Measurements from ENCODE around the gene ZBTB48. TPM values are rescaled to one million over a fixed set of nuclear protein-coding genes. Genes with fewer than 3 reads are reported as not detected.

The ZBTB48 gene
- total and polyA plus RNA-seq, 7 donors: 3.7 to 16.6 (median 11.8) TPM

DNA sequence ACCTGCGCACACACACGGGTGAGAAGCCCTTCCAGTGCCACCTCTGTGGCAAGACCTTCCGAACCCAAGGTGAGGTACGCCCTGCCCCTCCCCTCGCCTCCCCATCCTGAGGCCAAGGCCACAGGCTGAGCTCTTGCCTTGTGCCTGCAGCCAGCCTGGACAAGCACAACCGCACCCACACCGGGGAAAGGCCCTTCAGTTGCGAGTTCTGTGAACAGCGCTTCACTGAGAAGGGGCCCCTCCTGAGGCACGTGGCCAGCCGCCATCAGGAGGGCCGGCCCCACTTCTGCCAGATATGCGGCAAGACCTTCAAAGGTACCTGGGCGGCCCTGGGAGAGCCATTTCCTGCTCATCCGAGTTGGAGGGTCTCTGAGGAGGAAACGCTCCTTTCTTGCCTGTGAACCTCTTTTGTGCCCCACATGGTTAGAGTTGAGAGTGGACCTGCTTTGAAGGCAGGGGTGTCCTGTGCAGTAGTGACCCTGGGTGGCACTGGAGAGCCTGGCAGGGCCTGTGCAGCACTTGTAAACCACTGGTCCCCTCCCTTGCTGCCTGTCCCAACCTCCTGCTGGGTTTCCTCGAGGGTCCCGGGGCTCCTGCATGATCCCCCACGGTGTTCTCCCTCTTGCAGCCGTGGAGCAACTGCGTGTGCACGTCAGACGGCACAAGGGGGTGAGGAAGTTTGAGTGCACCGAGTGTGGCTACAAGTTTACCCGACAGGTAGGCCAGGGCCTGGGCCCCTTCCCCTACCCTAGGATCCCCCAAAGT is 8.5 kb downstream of the ZBTB48 start:
- no peaks in the 10 kb centered on the region for H3K27me3 ChIP-seq (ENCODE audit: insufficient read depth in 3 of 3, low read length in 2 of 3)
- no peak for DNase-seq
- ATAC-seq: no peak
- peak overlapping the region; percentile 98 for H3K27ac ChIP-seq
- intact Hi-C loops (cut with DNase I): loop anchor here in 1 of 2 donors (5.0 kb wide), 1 partner anchor 34 kb away; the partner anchor contains the start of gene THAP3
- peaks cover 3 to 56% of the 10 kb centered on the region in 2 donors for H3K36me3 ChIP-seq (ENCODE audit: insufficient read depth in 1 of 2, low read depth in 1 of 2)
- no peak for TF ChIP-seq CTCF (IDR thresholded peaks at IDR 0.05)
- H3K9me3 ChIP-seq: no peaks in the 10 kb centered on the region
- 72 to 84% (median 73%) methylated on average over 25 of the region's 25 CpGs for WGBS, 3 donors
- no peak overlapping the region for H3K4me3 ChIP-seq
- peaks cover 65% of the 10 kb centered on the region for H3K4me1 ChIP-seq

- DNase-seq (peak in 1 of 2 donors; percentile 72), ATAC-seq (peak; percentile 29 to 42 (median 37))
- H3K27ac ChIP-seq: peak overlapping the region; percentile 98
- no peak overlapping the region for H3K4me3 ChIP-seq
- H3K36me3 ChIP-seq (ENCODE audit: insufficient read depth in 1 of 2, low read depth in 1 of 2): peaks cover 3 to 63% of the 10 kb centered on the region in 2 donors
- 59 to 66% (median 60%) methylated on average over 22 to 24 of the region's 24 CpGs for WGBS, 3 donors
- no peaks in the 10 kb centered on the region for H3K27me3 ChIP-seq (ENCODE audit: insufficient read depth in 3 of 3, low read length in 2 of 3)
- TF ChIP-seq CTCF (IDR thresholded peaks at IDR 0.05): no peak
- H3K4me1 ChIP-seq: peaks cover 72% of the 10 kb centered on the region
- no peaks in the 10 kb centered on the region for H3K9me3 ChIP-seq
- intact Hi-C loops (cut with DNase I): loop anchor here in 1 of 2 donors (5.0 kb wide), 1 partner anchor 33 kb away; the partner anchor contains the start of gene THAP3
Observed at GRCh38 chr1:6588893-6589520, 9.2 kb downstream of the ZBTB48 start.

DNA sequence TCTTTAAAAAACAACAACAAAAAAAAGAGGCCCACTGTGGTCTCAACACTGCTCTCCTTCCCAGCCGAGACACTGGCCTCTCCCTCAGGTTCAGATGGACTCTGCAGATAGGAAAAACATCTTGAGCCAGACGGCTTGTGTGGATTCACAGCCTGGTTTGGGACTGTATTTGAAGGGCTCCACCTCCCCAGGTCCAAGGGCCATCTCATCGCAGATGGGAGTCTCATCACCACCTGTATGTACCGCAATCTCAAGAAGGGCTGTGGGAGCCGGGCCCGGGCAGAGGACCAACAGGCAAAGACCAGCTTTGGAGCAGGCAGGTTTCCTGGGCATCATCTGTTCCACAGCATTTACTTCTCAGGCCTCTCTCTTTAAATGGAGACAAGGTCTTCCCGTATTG is 10.3 kb downstream of the ZBTB48 start:
- 75 to 92% (median 76%) methylated on average over 7 of the region's 7 CpGs for WGBS, 3 donors
- H3K27me3 ChIP-seq (ENCODE audit: insufficient read depth in 3 of 3, low read length in 2 of 3): no peaks in the 10 kb centered on the region
- H3K36me3 ChIP-seq (ENCODE audit: insufficient read depth in 1 of 2, low read depth in 1 of 2): peaks cover 3 to 73% of the 10 kb centered on the region in 2 donors
- peak overlapping the region; percentile 98 for H3K27ac ChIP-seq
- TF ChIP-seq CTCF (IDR thresholded peaks at IDR 0.05): no peak
- H3K4me1 ChIP-seq: peaks cover 73% of the 10 kb centered on the region
- H3K4me3 ChIP-seq: no peak overlapping the region
- no peak for DNase-seq
- intact Hi-C loops (cut with DNase I): no loop called here
- H3K9me3 ChIP-seq: no peaks in the 10 kb centered on the region
- ATAC-seq: no peak

- Histone ChIP-seq H3K36me3 (ENCODE audit: insufficient read depth in 1 of 2, low read depth in 1 of 2) (peaks cover 3 to 85% of the 10 kb centered on the region in 2 donors), H3K4me3 (no peak overlapping the region), H3K9me3 (no peaks in the 10 kb centered on the region), H3K27ac (peak overlapping the region; percentile 98), H3K27me3 (ENCODE audit: insufficient read depth in 3 of 3, low read length in 2 of 3) (no peaks in the 10 kb centered on the region), H3K4me1 (peaks cover 81% of the 10 kb centered on the region)
- peak in 2 of 4 donors; percentile 37 to 45 for ATAC-seq
- no peak for TF ChIP-seq CTCF (IDR thresholded peaks at IDR 0.05)
- peak; percentile 45 to 80 for DNase-seq
- WGBS, 3 donors: 26 to 39% (median 31%) methylated on average over 13 of the region's 13 CpGs
- intact Hi-C loops (cut with DNase I): no loop called here
Observed at GRCh38 chr1:6591222-6591621, 11.4 kb downstream of the ZBTB48 start.
